Measurements from ENCODE around the gene NXN. TPM values are rescaled to one million over a fixed set of nuclear protein-coding genes. Genes with fewer than 3 reads are reported as not detected.

Gene NXN
- polyA plus RNA-seq, 1 of the 3 experiments (the other 2 are of a cell fraction) = 23.9 TPM

DNA sequence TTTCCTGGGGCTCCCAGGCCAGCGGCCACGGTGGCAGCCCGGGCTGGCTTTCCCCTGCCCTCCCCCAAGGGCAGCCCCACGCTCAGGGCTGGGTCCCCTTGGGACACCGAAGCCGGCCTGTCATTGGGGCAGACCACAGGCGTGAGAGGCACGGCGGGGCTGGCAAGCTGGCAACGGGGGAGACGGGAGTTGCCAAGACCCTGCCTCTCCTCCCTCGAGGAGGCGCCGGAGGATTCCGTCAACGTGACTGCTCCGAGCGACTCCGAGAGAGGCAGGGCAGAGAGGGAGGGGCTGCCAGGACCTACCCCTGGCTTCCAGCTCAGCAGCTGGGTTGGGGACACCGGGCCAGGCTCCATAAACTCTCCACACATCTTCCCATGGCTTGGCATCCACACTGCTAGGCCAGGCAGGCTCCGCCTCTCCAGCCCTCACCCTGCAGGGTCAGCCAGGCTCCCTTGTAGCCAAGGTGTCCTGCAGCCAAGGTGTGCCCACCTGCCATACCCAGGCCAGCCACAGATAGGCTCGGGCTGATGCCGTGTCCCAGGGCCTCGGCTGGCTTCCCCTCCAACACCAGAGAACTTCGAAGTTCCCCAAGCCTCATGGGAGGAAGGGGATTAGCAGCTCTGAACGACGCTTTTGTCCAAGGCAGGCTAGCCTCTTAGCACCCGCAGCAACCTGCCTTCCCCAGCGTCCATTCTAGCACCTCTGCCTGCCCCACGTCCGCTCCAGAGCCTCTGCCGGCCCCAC is 42.9 kb upstream of the NXN start:
- H3K4me1 ChIP-seq (ENCODE audit: control insufficient read depth in 1 of 2, insufficient read depth in 2 of 2, low read depth in 1 of 2, low read length in 1 of 2) = no peaks in the 10 kb centered on the region
- CTCF ChIA-PET = interaction anchor here (0.7 kb wide), 1 partner anchor 34 kb away, joined by 3 read pairs; no protein-coding TSS in a partner anchor
- TF ChIP-seq YY1 (IDR thresholded peaks at IDR 0.05; ENCODE audit: low read depth) (no peak), POLR2AphosphoS5 (IDR thresholded peaks at IDR 0.05; ENCODE audit: low read depth, low read length) (no peak)
- TF ChIP-seq, protein P1, sequence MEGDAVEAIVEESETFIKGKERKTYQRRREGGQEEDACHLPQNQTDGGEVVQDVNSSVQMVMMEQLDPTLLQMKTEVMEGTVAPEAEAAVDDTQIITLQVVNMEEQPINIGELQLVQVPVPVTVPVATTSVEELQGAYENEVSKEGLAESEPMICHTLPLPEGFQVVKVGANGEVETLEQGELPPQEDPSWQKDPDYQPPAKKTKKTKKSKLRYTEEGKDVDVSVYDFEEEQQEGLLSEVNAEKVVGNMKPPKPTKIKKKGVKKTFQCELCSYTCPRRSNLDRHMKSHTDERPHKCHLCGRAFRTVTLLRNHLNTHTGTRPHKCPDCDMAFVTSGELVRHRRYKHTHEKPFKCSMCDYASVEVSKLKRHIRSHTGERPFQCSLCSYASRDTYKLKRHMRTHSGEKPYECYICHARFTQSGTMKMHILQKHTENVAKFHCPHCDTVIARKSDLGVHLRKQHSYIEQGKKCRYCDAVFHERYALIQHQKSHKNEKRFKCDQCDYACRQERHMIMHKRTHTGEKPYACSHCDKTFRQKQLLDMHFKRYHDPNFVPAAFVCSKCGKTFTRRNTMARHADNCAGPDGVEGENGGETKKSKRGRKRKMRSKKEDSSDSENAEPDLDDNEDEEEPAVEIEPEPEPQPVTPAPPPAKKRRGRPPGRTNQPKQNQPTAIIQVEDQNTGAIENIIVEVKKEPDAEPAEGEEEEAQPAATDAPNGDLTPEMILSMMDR (IDR thresholded peaks at IDR 0.05) = no peak
- TF ChIP-seq, protein P2, sequence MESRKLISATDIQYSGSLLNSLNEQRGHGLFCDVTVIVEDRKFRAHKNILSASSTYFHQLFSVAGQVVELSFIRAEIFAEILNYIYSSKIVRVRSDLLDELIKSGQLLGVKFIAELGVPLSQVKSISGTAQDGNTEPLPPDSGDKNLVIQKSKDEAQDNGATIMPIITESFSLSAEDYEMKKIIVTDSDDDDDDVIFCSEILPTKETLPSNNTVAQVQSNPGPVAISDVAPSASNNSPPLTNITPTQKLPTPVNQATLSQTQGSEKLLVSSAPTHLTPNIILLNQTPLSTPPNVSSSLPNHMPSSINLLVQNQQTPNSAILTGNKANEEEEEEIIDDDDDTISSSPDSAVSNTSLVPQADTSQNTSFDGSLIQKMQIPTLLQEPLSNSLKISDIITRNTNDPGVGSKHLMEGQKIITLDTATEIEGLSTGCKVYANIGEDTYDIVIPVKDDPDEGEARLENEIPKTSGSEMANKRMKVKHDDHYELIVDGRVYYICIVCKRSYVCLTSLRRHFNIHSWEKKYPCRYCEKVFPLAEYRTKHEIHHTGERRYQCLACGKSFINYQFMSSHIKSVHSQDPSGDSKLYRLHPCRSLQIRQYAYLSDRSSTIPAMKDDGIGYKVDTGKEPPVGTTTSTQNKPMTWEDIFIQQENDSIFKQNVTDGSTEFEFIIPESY (IDR thresholded peaks at IDR 0.05; ENCODE audit: borderline replicate concordance, low read depth) = no peak
- H3K4me3 ChIP-seq (ENCODE audit: low read depth in 2 of 2, low read length in 1 of 2) = no peak overlapping the region
- no peaks in the 10 kb centered on the region for H3K9me3 ChIP-seq
- H3K9ac ChIP-seq = no peak overlapping the region
- 93% methylated on average over 23 of the region's 32 CpGs for WGBS (ENCODE audit: low lambda C conversion rate)
- no peaks in the 10 kb centered on the region for H3F3A ChIP-seq (replicated peaks; ENCODE audit: insufficient read depth)
- H4K20me1 ChIP-seq (ENCODE audit: insufficient read depth) = no peaks in the 10 kb centered on the region
- H2AFZ ChIP-seq (ENCODE audit: low read depth) = no peak overlapping the region
- H3K36me3 ChIP-seq (replicated peaks in 1 of 2; ENCODE audit: control insufficient read depth in 1 of 2, insufficient read depth in 2 of 2, low read length in 1 of 2) = peaks cover 0 to 9% of the 10 kb centered on the region in 2 experiments
- peaks cover 5% of the 10 kb centered on the region; the same call in 1 of the 2 replicates for H3K79me2 ChIP-seq (ENCODE audit: insufficient read depth)
- no peaks in the 10 kb centered on the region for H3K9me2 ChIP-seq
- no peaks in the 10 kb centered on the region for H3K27me3 ChIP-seq (ENCODE audit: insufficient read depth)
- no peak overlapping the region for H3K27ac ChIP-seq (ENCODE audit: low read depth in 2 of 2, low read length in 1 of 2)
- POLR2A ChIA-PET = no interaction called here
- no peak for DNase-seq
- H3K4me2 ChIP-seq = no peak overlapping the region

DNA sequence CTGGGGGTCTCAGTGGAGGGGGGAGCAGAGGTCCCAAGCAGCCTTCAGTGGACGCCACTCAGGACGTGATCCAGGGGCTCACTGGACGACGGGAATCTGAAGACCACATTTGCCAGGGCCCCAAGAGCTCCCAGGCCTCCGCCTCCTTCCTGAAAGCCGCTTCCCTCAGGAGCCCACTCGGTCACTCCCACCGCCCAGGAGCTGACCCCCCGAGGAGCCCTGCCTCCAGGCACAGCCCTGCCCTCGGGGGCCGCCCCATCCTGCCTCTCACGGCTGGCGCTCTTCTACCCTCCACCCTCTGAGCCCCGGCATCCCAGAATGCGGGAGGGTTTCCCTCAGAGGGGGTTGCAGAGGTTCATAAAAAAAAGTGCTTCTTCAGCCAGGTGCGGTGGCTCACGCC is 41.6 kb upstream of the NXN start:
- Histone ChIP-seq H4K20me1 (ENCODE audit: insufficient read depth) (no peaks in the 10 kb centered on the region), H3K27me3 (ENCODE audit: insufficient read depth) (no peaks in the 10 kb centered on the region), H3F3A (replicated peaks; ENCODE audit: insufficient read depth) (no peaks in the 10 kb centered on the region), H3K4me1 (ENCODE audit: control insufficient read depth in 1 of 2, insufficient read depth in 2 of 2, low read depth in 1 of 2, low read length in 1 of 2) (no peaks in the 10 kb centered on the region), H3K9me2 (no peaks in the 10 kb centered on the region), H3K27ac (ENCODE audit: low read depth in 2 of 2, low read length in 1 of 2) (no peak overlapping the region), H3K4me2 (no peak overlapping the region), H3K4me3 (ENCODE audit: low read depth in 2 of 2, low read length in 1 of 2) (no peak overlapping the region), H2AFZ (ENCODE audit: low read depth) (no peak overlapping the region), H3K9me3 (no peaks in the 10 kb centered on the region), H3K79me2 (ENCODE audit: insufficient read depth) (peaks cover 5% of the 10 kb centered on the region; the same call in 1 of the 2 replicates), H3K9ac (no peak overlapping the region), H3K36me3 (replicated peaks in 1 of 2; ENCODE audit: control insufficient read depth in 1 of 2, insufficient read depth in 2 of 2, low read length in 1 of 2) (peaks cover 0 to 4% of the 10 kb centered on the region in 2 experiments)
- no peak for DNase-seq
- 96% methylated on average over 16 of the region's 17 CpGs for WGBS (ENCODE audit: low lambda C conversion rate)
- TF ChIP-seq RXRA (IDR thresholded peaks at IDR 0.05; ENCODE audit: borderline replicate concordance, low read depth) = no peak
- no peak for TF ChIP-seq FOXJ3 (CRISPR knock-in tag; IDR thresholded peaks at IDR 0.05)
- TF ChIP-seq YY1 (IDR thresholded peaks at IDR 0.05; ENCODE audit: low read depth) = no peak
- TF ChIP-seq TEAD4 (IDR thresholded peaks at IDR 0.05; ENCODE audit: borderline replicate concordance, insufficient read depth) = no peak
- no peak for TF ChIP-seq ELF1 (IDR thresholded peaks at IDR 0.05)
- TF ChIP-seq SIN3A (IDR thresholded peaks at IDR 0.05; ENCODE audit: borderline replicate concordance, low read depth, low read length) = no peak
- TF ChIP-seq, protein P3, sequence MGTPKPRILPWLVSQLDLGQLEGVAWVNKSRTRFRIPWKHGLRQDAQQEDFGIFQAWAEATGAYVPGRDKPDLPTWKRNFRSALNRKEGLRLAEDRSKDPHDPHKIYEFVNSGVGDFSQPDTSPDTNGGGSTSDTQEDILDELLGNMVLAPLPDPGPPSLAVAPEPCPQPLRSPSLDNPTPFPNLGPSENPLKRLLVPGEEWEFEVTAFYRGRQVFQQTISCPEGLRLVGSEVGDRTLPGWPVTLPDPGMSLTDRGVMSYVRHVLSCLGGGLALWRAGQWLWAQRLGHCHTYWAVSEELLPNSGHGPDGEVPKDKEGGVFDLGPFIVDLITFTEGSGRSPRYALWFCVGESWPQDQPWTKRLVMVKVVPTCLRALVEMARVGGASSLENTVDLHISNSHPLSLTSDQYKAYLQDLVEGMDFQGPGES (IDR thresholded peaks at IDR 0.05; ENCODE audit: low read depth, low read length) = no peak
- TF ChIP-seq FOXM1 (IDR thresholded peaks at IDR 0.05; ENCODE audit: low read depth) = no peak
- no peak for TF ChIP-seq NFIC (IDR thresholded peaks at IDR 0.05; ENCODE audit: borderline replicate concordance)
- no peak for TF ChIP-seq RAD21 (IDR thresholded peaks at IDR 0.05; ENCODE audit: low read length)
- no peak for TF ChIP-seq EP300 (IDR thresholded peaks at IDR 0.05; ENCODE audit: borderline replicate concordance in 1 of 2, low read depth in 1 of 2, low read length in 1 of 2)
- ChIA-PET POLR2A (no interaction called here), CTCF (interaction anchor here (0.9 to 1.0 kb wide), 2 partner anchors 22 to 35 kb away, joined by 3 read pairs; no protein-coding TSS in a partner anchor)
